ENCODE measurements around the gene FGFR3.

FGFR3 gene

DNA sequence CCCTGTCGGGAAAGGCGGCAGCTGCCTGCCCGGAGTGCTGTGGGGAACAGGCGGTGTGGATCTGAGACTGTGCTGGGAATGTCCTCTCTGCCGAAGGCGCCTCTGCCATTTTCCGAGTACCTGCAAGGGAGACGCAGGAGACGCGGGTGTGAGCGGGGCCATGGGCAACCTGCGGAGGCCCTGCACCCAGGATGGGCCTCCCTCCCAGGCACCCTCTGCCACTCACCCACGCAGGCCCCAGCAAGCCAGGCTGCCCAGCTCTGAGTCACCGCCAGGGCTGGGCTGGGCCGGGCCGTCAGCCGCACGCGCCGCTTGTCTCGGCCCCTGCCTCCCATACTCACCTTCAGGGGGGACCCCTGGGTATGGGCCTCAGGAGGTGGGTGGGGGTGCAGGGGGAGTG lies 3.5 kb upstream of the FGFR3 start:
- DNase-seq, result no peak

GRCh38 chr4:1790005-1790404 lies 3.1 kb upstream of the FGFR3 start:
- no peak for DNase-seq

DNA sequence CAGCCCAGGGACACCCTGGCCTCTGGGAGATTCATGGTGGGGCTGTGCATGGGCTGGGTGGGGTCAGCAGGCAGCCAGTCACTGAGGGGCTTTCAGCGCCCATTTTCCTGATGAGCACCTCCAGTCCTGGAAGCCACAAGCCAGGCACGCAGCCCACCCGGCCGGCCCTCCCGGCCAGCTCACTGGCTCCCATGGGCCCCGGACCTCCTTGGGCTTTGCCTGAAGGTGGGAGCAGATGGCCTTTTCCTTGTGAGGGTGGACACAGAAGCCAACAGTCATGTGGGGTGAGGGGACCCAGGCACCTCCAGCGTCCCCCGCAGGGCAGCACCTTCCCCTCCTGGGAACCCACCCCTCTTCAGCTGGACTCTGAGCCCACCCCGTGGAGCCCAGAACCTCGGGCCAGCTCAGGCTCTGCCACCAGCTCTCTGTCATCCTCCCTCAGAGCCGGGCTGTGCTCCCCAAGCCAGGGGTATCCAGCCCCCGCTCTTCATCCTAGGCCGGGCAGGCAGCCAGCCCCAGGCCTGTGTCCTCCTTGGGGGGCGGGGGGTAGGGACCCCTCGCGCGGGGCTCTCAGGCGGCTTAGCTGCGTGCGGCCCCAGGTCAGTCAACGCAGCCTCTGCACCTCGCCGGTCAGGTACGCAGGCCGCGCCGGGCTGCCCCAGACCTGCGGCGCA lies 798 bp upstream of the FGFR3 start:
- DNase-seq, result no peak

DNA sequence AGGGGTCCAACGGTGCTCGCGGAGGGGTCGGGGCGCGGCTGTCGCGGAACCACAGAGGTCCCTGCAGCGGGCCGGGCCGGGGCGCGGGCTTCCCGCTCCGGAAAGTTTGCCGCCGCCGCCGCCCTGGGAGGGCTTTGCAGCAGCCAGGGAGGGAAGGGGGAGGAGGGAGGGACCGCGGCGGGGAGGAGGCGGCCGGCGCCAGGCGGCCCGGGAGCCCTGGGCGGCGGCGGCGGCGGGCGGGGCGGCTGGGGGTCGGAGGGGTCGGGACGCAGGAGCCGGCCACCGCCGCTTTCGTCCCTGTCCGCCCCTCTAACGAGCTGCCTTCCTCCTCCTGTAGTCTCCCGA lies 375 bp downstream of the FGFR3 start:
- no peak for DNase-seq

- no peak for DNase-seq
These were observed 1.1 kb downstream of the FGFR3 start for GRCh38 chr4:1793940-1794808.

GRCh38 chr4:1794809-1795298 lies 1.8 kb downstream of the FGFR3 start:
- no peak for DNase-seq

DNA sequence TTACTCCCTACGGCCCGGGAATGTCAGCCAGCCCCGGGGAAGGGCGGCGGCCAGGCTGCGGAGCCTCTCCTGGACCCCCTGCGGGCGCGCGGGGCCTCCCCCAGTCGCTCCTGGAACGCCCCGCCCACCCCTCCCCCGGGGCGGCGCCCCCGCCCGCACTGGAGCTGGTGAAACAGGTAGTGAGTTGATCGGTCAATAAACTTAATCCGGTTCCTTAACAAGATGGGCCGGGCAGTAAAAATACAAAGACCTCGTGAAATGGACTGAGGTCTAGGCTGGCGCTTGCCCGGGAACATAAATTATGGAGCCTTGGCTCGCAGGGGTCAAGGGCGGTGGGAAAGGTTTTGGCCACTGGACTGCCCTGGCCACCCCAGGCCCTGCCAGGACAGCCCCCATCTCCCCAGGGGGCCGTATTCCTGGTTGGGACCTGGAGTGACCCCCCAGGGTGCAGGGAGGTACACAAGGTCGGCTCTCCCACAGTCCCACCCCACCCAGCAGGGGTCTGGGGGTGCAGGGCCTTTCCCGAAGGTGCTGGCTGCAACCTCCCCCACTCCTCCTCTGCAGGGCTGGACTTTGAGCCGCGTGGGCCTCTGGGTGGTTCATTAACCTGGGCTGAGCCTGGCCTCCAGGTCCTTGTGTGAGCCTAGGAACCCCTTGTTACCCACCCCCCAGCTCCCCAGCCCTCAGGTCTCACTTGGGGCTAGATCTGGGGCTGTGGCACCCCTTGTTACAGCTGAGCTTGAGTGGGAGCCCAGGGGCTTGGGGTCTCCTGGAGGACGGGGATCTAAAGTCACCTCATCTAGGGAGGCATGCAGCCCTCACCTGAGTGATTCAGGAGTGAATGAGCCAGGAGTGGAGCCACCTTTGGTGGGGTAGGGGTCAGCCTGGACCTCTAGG lies 2.5 kb downstream of the FGFR3 start:
- no peak for DNase-seq

GRCh38 chr4:1796486-1797204 lies 3.6 kb downstream of the FGFR3 start:
- DNase-seq, result no peak

GRCh38 chr4:1797298-1797860 lies 4.3 kb downstream of the FGFR3 start:
- no peak for DNase-seq

DNA sequence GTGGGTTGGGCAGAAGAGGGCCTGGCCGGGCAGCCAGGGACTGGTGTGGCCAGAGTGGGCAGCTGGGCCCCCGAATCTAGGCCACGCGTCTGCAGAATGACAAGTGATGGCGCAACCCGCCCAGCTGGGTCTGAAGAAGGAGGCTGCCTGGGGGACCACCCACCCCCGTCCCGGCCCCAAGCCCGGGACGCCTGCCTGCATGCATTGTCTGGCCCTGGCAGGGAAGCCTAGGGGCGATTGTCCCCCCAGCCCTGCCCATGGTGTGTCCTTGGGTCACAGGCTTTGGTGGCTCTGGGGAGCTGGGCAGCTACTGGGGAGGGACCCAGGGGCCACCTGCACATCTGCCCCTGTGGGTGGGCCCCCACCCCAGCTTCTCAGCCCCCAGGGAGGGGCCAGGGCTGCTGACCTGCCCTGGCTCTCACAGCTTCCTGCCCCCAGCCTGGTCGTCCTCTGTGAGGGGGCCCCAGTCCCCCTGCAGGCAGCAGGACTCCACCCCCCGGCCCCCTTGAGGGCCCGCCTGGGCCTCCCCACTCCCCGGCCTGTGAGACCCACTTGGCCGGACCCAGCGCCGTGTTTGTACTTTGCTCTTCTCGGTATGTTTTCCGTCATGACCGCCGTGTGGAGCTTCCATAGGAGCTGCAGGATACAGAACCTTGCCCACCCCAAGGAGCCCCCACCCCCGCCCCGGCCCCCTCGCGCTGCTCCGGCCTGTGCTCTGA lies 4.9 kb downstream of the FGFR3 start:
- DNase-seq, result no peak

GRCh38 chr4:1798580-1799386 lies 5.7 kb downstream of the FGFR3 start:
- DNase-seq, result no peak

DNA sequence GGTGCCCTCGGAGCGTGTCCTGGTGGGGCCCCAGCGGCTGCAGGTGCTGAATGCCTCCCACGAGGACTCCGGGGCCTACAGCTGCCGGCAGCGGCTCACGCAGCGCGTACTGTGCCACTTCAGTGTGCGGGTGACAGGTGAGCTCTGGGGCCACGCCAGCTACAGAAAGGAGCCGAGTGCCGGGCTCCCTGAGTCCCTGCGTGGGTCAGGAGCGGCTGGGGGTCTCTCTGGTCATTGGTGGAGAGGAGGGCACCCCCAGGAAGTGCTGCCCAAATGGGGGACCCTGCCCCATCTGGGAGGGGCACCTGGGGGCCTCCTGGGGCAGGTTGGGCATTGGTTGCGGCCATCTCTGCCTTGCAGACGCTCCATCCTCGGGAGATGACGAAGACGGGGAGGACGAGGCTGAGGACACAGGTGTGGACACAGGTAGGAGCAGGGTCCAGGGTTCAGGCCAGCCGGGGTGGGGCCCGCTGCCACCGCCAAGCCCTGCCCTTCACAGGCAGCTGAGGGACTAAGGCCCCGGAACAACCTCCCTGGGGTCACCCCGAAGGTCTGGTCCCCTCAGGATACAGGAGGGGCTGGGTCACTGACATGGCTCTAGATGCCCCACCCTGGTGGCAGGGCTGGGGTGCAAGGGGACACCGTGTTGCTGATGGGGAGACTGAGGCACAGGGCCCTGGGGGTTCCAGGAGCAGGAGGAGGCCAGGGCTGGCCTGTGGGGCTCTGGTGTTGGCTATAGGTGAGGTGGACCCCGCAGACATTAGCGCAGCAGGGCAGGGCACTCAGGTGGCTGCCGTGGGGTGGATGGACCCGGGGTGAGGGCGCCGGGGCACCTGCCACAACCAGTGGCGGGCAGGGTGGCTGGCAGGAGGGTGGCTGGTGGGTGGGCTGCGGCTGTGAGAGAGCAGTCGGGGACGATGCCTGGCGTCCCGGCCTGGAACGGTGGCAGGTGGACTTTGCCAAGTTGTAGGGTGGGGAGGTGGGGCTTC lies 6.6 kb downstream of the FGFR3 start:
- no peak for DNase-seq

DNA sequence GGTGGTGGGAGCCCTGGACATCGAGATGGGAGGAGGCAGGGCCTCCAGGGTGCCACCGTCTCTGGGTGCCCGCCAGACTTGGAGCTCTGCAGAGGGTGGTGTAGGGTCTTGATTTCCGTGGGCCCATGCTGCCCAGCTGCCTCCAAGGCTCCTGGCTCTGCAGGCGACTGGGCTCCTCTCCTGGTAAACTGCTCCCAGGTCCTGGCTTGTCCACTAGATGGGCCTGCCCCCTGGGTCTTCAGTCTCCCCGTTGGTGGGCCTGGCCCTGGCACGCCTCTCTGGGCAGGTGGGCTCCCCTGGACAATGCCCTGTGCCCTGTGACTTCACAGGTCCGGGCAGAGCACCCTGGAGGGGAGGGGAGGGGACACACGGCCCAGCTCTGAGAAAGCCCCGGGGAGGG lies 7.7 kb downstream of the FGFR3 start:
- DNase-seq, result no peak

DNA sequence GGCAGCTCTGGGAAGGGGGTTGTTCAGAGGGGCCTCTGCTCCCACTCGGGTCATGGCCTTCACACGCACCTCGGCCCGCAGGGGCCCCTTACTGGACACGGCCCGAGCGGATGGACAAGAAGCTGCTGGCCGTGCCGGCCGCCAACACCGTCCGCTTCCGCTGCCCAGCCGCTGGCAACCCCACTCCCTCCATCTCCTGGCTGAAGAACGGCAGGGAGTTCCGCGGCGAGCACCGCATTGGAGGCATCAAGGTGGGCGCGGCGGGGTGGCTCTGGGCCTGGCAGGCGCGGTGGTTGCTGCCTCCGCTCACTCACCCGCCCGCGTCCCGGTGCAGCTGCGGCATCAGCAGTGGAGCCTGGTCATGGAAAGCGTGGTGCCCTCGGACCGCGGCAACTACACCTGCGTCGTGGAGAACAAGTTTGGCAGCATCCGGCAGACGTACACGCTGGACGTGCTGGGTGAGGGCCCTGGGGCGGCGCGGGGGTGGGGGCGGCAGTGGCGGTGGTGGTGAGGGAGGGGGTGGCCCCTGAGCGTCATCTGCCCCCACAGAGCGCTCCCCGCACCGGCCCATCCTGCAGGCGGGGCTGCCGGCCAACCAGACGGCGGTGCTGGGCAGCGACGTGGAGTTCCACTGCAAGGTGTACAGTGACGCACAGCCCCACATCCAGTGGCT lies 8.3 kb downstream of the FGFR3 start:
- DNase-seq, result no peak

GRCh38 chr4:1802151-1802715 lies 9.1 kb downstream of the FGFR3 start:
- no peak for DNase-seq

DNA sequence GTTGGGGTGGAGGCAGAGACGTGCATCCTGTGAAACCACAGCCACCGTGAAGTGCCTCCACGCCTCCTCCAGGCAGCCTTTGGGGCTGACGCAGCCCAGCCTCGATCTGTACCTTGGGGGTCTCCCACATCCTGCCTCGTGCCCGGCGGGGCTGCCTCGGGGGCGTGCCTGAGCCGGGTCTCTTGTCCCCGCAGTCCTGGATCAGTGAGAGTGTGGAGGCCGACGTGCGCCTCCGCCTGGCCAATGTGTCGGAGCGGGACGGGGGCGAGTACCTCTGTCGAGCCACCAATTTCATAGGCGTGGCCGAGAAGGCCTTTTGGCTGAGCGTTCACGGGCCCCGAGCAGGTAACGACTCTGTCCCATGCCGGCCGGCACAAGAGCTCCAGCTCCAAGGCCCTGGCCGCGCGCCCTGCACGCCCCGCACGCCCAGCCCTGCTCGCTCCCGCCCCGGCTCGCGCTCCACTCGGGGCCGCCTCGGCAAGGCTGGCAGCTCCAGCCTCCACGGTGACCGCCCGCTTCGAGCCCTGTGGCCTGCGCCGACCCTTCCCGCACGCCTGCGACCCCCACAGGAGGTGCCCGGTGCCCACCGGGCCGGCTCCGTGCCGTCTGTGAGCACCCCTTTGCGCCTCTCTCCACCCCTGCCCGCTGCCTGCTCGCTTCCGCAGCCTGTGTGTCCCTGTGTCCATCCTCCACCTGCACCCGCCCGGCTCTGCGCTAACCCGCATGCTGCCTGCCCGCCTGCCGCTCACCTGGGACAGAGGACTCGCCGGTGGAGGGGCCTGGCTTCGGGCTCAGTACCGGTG lies 9.8 kb downstream of the FGFR3 start:
- DNase-seq, result no peak

All from NCI-H1694 treated with DMSO at 0.1 percent for 48 hours (cell line).